ENCODE measurements around the gene IGFBP2.
A peak's percentile ranks its signal among the peaks of the same experiment; 100 is the strongest.

The IGFBP2 gene

DNA sequence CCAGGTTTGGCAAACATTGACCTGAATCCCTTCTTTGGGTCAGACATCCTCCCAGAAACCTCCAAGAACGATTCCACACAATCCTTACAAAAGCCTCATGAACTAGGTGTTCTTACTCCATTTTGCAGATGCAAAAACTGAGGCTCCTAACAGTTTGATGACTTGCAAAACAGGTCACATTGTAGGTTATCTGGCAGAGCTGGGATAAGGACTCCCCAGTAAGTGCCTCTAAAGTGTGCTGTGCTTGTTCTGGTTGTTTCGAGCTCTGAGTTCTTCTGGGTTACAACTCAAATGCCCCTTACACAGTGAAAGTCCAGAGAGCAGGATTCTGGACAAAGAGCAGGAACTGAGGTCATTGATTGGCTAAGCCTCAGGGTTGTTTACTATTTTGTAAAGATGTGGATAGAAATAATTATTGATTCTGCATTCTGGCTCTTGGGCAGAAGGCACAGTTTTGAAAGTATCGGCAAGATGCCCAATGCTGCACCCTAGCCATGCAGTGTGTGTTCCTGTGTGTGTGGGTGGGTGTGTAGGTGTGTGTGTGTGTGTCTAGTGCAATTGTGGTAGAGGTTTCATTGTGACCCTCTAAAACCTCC, 17.0 kb upstream of the IGFBP2 start:
- DNase-seq, result no peak

- DNase-seq, result no peak
These were observed 15.9 kb upstream of the IGFBP2 start for GRCh38 chr2:216617159-216617815.

DNA sequence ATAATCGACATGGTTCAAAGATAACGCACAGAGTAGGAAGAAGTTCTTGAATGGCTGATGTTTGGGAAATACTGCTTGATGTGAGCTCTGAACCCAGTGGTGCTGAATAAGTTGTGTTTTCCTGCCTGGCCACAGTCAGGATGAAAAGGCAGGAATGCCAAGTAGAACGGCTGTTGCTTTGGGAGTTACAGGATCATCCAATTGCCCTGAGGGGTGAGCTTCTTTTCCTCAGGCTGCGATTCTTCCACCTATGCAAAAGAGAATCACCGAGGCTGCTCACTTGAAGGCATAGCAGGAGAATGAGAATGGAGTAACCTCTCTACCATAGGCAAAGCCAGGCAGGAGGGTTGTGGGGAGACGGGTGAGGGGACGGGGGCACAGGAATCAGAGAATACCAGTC, 14.4 kb upstream of the IGFBP2 start:
- no peak for DNase-seq

- no peak for DNase-seq
These were observed 13.5 kb upstream of the IGFBP2 start for GRCh38 chr2:216619411-216620393.

DNA sequence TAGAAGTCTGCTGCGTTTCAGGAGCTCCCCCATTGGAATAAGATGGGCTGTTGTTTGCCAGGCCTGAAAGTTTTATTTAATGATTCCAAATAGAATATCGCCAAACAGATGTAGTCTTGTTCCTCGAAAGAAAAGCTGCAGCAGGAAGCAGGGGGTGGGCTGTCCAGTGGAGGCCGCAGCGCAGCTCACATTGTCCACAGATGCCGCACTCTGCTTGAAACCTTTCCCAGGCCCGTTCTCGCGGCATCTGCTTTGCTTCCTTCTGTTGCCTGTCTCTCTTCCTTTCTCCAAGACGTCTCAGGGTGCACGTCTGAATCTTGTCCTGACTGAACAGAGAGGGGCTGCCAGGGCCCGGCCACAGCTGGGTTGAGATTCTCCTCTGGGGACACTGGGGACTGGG, 12.4 kb upstream of the IGFBP2 start:
- no peak for DNase-seq

- no peak for DNase-seq
These were observed 11.9 kb upstream of the IGFBP2 start for GRCh38 chr2:216621292-216621691.

DNA sequence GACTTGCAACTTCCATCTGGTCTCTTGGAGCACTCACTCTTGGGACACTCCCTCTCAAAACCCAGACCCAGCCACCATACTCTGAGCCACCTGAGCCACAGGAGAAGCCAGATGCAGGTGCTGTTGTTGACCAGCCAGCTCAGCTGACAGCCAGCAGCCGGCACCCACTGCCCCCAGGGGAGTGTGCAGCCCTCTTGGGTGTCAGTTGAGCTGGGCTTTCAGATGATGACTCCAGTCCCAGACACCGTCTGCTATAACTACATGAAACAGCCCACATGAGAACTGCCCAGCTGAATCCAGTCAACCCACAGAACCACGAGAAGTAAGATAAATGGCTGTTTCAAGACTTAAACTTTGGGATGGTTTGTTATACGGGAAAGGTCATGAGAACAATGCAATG, 10.7 kb upstream of the IGFBP2 start:
- DNase-seq, result no peak

DNA sequence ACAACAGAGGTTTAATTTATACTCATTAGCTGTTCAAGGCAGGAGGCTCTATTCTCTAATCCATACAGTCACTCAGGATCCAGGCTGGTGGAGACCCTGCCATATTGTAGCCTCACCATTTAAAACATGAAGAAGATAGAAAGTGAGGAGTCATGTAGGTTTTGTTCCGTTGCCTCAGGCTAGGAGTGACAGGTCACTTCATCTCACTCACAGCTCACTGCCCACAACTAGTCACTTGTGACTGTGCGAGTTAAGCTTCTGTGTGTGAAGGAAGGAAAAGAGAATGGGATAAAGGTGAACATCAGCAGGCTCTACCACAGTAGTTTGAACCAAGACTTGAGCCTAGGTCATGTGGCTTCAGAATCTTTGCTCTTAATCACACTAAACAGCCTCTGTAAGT, 9.0 kb upstream of the IGFBP2 start:
- DNase-seq, result no peak

GRCh38 chr2:216626168-216626874, 6.9 kb upstream of the IGFBP2 start:
- no peak for DNase-seq

DNA sequence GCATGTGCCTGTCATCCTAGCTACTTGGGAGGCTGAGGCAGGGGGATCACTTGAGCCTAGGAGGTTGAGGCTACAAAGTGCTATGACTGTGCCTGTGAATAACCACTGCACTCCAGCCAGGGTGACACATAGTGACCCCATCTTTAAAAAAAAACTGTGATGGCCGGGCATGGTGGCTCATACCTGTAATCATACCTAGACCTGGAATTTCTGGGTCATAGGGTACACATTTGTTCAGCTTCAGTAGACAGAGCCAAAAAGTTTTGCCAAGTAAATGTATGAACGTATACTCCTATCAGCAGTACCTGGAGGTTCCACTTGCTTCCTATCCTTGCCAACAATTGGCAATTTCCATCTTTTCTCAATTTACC, 6.4 kb upstream of the IGFBP2 start:
- no peak for DNase-seq

GRCh38 chr2:216629784-216630183, 3.4 kb upstream of the IGFBP2 start:
- DNase-seq, result no peak

DNA sequence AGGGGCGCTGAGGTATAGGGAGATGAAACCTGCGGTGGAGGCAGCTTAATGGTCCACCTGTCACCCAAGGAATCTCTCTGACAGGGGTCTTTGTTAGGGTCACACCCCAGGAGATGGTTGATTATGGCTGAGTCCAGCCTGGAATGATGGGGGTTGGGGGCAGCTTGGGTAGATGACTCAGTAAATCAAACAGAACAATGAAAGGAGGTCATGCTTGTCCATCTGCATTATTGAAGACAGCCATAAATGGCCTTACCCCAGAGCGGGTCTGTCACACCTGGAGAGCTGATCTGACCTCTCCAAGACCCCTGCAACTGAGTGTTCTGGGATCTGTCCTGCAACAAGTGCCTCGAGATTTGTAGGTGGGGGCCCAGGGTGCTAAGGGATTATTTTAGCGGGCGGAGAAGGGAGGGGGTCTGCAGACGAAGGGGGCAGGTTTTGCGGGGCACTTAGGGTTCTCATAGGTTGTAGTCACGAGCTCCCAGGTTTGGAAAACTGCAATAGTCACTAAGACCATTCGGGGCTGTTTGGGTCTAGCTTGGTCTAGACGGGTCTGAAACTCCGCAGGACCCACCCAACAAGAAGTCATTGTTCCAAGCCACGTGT, 771 bp upstream of the IGFBP2 start:
- no peak for DNase-seq

GRCh38 chr2:216633616-216634369, 573 bp downstream of the IGFBP2 start:
- peak; percentile 17 for DNase-seq

DNA sequence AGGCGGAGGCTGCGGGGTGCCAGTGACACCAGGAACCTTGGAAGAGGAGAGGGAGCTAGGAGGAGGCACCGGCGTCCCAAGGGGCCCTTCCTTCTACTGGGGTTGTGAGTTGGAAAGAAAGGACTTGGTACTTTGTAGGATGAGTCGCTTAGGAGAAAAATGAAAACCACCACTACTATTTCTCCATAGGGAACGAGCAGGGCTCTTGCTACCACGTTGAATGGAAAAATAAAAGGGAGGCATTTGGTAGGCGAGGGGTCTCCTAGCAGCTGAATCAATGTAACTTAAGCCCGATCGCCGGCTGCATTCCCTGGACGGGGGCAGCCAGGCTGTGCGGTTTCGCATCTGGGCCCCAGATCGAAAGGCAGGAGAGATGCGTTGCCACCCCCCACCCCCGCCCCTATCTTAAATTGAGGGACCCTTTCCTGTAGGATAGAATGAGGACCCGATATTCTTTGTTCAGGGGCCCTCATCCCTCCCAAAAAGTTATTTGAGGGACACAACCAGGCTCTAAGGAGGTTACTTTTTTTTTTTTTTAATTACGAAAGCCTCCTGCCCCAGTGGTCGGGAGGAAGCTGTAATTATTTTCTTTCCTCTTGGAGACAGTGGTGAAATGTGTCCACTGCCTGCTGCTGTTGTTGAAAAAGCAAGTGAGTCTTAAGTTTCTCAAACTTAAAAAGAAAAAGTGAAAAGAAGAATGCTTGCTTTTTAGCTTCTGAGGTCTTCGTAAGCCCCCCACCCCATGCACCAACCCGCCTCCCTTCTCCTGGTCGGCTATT, 1.3 kb downstream of the IGFBP2 start:
- no peak for DNase-seq

DNA sequence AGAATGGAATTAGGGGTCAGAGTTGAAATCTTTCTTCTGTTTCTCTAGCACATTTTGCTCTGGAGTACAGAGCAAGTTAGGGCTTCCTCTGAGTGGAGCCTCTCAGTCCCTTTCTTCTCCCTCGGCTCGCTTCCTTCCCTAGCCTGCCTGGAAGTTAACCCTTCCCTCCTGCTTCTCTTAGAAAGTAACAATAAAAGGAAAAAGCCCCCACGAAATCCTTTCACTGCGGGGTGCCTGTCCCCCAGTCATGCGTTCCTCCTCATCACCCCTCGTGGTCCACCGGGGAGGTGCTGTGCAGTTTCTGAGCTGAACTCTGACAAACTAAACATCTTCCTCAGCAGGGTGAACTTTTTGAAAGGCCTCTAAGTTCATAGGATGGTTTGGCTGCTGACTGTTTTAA, 2.0 kb downstream of the IGFBP2 start:
- DNase-seq, result no peak

- DNase-seq, result no peak
These were observed 2.7 kb downstream of the IGFBP2 start for GRCh38 chr2:216635701-216636550.

DNA sequence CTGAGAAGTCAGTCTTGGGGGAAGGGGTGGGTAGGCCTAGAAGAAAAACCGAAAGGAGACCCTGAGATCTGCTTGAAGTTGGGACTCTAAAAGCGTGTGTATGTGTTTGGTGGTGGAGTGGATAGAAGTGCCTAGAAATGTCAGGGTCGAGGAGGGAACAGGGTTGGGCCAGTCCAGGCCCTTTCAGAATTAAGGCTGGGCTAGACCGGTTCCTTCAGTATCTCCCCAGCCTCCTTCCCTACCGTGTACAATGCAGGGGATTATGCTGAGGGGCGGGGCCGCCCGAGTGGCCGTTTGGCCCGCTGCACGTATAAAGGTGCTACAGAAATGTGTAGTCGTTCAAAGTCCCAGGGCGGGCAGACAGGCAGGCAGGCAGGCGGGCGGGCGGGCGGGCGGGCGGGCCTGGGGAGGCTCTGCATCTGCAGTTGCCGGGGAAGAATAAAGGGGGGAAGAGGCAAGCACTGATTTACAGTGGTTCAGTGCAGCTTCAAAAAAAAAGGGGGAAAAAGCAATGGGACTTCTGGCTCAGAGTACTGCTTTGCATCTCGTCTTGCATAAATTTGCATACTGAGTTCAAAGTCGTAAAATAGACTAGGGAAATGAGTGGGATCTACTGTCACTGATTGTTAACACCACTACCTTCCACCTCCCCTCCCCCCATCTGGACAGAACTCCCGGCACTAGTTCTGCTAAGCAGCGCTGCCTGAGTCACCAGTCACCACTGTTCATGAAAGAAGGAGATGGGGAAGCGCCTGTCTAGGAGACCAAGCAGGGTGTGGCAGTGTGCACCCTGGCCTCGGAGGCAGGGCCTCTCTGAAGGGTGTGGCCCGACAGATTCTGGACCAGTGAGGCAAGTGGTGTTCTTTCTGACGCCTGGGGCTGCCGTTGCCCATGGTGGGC, 3.6 kb downstream of the IGFBP2 start:
- DNase-seq, result no peak

GRCh38 chr2:216637472-216637871, 4.3 kb downstream of the IGFBP2 start:
- DNase-seq, result no peak

- no peak for DNase-seq
These were observed 10.9 kb downstream of the IGFBP2 start for GRCh38 chr2:216643986-216644659.
